Right ventricle myocardium inferior (tissue), 1 donor: ENCODE data around the gene C1orf141. TPM values are rescaled to one million over a fixed set of nuclear protein-coding genes. Genes with fewer than 3 reads are reported as not detected.
"Not testable (repeated sequence)": the region's sequence is repeated elsewhere in the genome, so short reads cannot be mapped to it uniquely, and the experiment has no call there.

ENCODE experiments used
- ATAC-seq: fragments of 200-7000 bp; cut with Tn5 transposase; one replicate; pipeline ENCODE4 v1.9.1; 2020; ENCODE audit warnings: mild to moderate bottlenecking, moderate library complexity
- DNase-seq: peaks from one replicate; pipeline ENCODE4 v3.0.0; 2021; ENCODE audit errors: missing footprints
- intact Hi-C: fragments of 100-400 bp; cut with DNase I; formaldehyde crosslinking; loops from one replicate; pipeline ENCODE4 v1.11.0; 2022
- total RNA-seq: library from RNA; stranded (reverse); fragmentation: NEBNext Ultra II Directional; extraction: Animal tissue kit (Norgen Biotek cat#: 25700); gene quantifications from one replicate; pipeline ENCODE4 v1.2.1, GENCODE V29; 2021
- donor health status: DM: no; HTN: yes; CAD: no; lungs with severe emphysema.

Gene C1orf141
- total RNA-seq, 1 donor from 2014 or later, result not detected

DNA sequence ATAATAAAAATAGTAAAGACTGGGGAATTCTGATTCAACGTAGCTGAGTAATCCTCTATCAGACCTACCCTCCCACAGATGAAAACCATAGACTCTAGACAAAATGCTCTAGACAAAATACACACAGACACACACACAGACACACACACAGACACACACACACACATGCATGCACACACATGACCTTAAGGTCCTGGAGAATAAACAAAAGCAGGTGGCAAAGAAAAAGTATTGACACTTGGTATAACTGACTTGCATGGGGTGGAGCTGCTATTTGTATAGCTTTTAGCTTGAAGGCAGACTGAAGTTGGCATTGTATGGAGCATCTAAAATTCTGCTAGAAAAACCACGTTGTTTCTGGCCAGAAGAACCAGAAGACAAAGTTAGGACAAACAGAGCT lies 29.3 kb downstream of the C1orf141 start:
- ATAC-seq, result no peak
- intact Hi-C loops, result no loop called here
- no peak for DNase-seq

DNA sequence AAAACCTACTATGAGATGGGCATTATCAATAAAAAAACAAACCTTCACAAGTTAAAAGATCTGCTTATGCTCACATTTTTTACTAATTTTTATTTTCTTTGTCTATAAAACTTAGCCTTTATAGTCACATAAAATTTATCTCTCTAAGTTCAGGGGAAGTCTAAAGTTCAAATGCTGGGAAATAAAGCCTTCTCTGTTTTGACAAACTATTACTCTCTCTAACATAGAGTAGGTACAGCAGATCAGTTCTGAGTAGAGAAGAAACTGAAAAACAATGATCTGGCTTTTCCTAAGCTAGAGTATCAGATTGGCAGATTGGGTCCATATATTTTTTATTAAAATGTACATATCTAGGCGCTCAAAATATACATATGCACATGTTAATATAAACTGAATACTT lies 31.2 kb downstream of the C1orf141 start:
- no peak for ATAC-seq
- DNase-seq, result no peak
- intact Hi-C loops, result no loop called here

DNA sequence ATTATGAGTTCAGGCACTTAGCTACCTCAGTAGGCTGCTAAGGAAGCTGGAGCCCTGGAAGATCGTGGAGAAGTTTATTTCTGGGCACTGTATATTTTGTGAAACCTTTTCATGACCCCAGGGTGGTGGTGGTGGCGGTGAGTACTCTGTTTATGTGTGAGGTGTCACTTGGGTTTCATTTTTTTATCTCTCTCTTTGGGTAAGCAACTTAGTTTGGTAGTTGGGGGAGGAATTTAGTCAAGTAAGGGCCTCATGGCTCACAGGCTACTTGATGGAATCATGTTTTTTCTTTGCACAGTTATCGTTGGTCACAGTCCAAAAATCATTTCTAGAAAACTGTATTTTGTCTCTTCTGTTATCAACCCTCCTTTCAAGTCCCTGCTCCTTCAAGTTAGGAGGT lies 33.9 kb downstream of the C1orf141 start:
- ATAC-seq, result no peak

DNA sequence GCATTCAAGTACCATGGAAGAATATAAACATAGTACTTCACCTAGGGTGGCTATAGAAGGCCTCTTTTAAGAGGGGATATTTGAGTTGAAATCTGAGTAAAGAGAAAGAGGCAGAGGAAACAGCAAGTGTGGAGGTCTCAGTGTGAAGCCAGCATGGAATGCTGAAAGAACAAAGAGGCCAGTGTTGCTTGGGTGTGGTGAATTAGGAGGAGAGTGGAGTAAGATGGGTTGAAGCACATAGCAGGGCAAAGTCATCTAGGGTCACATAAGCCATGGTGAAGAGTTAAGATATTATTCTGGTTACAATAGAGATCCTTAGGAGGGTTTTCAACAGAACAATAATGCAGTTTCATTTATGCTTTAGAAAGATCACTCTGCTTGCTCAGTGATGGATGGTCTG lies 37.5 kb downstream of the C1orf141 start:
- ATAC-seq (no peak), DNase-seq (no peak)
- intact Hi-C loops, result no loop called here

More for the DNA sequence above, 33.9 kb downstream of the C1orf141 start:
- intact Hi-C loops, result no loop called here
- DNase-seq, result no peak

DNA sequence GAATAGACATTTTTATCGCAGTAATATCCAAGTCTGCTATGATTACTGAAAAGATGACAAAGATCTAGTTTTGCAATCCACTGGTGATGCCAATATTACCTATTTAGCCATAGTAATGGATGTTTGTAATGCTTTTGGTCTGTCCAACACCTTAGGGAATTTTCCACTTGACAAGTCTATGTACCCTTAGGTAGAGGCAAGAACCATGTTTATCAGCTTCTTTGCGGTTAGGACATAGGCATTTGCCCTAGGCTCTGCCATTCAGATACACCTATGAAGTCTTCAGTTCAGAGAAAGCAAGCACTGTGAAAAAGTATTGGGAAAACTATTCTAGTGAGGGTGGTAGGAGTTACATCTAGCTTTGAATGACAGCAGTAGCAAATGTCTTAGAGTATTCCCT lies 40.6 kb downstream of the C1orf141 start:
- DNase-seq (no peak), ATAC-seq (no peak)
- intact Hi-C loops, result no loop called here

DNA sequence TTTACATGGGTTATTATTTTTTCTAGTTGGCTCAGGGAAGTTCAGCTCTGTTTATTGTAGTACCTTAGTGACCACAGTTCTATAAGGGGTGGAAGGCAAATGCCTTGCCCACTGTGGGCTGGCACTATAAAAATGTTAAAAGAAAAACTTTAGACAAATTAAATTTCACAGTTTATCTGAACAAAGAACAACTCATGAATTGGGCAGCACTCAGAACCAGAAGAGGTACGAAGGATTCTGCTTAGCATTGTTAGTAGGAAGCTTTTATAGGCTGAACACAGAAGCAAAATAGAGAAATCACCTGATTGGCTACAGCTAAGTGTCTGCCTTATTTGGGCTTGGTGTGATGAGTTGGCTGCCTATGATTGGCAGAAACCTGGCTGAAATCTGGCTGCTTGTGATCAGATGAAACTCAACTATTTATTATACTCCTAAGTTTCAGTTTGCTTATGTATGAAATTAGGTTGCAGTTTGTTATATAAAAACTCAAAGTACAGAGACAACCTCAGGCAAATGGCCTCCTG lies 45.0 kb downstream of the C1orf141 start:
- intact Hi-C loops, result no loop called here
- ATAC-seq, result no peak
- DNase-seq, result no peak

DNA sequence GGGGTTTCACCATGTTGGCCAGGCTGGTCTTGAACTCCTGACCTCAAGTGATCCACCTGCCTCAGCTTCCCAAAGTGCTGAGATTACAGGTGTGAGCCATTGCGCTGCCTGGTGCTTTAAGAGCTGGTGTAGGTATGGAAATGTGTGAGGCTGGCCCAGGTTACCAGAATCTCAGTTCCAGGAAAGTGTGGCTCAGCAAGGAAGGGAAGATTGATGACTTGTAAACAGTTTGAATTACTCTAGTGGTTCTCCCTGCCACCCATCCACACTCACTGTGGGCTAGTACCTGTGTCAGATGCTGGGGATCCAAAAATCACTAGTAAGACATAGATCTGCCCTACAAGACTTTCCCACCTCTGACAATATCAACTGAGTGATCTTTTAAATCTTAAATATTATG lies 46.3 kb downstream of the C1orf141 start:
- DNase-seq (no peak), ATAC-seq (no peak)
- intact Hi-C loops, result no loop called here

DNA sequence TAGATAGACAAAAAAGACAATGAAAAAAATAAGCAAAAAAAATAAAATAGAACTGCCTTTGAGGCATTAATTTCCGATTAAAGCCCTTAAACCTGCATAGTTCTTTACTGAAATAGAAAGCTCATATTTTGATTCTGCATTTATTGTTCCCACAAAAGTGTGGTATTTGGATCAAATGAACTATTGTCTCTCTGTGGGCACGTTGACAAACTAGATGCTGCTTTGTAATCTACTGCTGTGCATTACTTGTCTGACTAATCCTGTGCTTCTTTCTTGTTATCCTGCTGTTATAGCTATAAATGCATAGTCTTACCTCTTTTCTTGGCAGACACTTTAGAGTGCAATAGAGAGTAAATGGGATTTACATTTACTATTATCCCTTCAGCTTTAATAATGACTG lies 49.4 kb downstream of the C1orf141 start:
- intact Hi-C loops, result no loop called here
- DNase-seq (no peak), ATAC-seq (no peak)

DNA sequence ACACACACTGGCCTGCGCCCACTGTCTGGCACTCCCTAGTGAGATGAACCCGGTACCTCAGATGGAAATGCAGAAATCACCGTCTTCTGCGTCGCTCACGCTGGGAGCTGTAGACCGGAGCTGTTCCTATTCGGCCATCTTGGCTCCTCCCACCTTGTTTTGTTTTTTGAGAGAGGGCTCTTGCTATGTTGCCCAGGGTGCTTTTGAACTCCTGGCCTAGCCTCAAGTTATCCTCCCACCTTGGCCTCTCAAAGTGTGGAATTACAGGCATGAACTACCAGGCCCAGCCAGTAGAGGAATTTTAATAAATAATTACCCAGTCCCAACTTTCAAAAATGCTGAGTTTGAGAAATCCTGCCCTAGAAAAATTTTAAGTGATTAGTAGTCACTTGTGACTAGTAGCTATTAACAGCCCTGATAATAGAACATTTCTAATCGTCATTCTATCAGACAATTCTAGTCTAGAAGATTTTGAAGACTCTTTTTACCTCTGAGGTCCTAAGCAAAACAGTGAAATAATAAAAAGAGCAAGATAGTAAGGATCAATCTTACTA lies 49.9 kb downstream of the C1orf141 start:
- DNase-seq (no peak), ATAC-seq (no peak)
- intact Hi-C loops, result no loop called here

DNA sequence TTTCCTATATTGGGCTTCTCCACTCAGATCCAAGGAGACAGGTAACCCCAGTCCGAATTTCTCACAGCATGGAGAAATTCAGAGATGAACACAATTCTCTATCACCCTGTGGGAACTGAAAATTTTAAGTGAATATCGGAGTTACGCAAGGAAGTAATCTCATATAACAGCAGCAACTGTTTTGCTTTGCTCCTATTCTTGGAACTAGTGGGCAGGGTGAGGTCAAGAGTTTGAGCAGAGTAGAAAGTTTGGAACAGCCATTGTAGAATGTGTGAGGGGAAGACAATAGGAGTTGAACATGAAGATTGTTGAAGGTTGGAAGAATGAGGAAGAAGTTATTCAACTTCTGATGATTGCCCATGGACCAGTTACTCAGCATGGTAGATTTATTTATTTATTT lies 56.5 kb downstream of the C1orf141 start:
- no peak for ATAC-seq
- intact Hi-C loops, result no loop called here
- no peak for DNase-seq

DNA sequence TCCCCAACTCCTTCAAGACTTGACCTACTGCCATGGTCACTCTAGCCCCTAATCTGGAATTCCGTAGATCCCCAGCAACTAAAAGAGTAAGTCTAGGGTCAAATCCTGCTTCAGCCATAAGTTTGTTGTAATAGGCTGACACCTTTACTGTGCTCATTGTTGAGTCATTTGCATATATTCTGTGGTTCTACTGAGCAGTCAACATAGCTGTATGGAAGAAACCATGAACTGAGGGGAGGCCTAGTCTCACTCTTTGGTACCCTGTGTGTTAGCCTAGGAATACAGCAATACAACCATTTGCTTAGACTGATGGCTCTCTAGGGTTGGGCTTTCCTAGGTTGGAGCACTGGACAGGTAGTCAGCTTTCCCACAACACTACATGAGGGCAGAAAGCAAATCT lies 57.2 kb downstream of the C1orf141 start:
- intact Hi-C loops, result no loop called here
- ATAC-seq (no peak), DNase-seq (no peak)

DNA sequence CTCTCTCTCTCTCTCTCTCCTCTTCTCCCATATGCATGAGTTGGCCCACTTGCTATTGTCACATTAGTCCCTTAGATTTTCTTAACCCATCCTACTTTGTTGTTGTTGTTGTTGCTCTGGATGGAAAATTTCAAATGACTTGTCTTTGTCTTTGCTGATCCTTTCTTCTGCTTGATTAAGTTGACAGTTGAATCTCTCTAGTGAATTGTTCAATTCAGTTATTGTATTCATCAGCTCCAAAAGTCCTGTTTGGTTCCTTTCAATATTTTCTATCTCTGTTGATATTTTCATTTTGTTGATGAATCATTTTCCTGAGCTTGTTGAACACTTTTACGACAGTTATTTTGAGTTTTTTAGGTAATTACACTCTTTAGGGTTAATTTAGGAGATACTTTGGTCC lies 62.0 kb downstream of the C1orf141 start:
- ATAC-seq, result no peak
- intact Hi-C loops, result no loop called here
- no peak for DNase-seq

DNA sequence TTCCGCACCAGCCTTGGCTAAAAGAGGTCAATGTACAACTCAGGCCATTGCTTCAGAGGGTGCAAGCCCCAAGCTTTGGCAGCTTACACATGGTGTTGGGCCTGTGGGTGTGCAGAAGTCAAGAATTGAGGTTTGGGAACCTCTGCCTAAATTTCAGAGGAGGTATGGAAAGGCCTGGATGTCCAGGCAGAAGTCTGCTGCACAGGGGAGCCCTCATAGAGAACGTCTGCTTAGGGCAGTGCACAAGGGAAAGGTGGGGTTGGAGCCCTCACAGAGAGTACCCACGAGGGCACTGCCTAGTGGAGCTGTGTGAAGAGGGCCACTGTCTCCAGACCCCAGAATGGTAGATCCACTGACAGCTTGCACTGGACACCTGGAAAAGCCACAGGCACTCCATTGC lies 67.1 kb downstream of the C1orf141 start:
- intact Hi-C loops, DNase-seq, ATAC-seq: not testable (repeated sequence)

DNA sequence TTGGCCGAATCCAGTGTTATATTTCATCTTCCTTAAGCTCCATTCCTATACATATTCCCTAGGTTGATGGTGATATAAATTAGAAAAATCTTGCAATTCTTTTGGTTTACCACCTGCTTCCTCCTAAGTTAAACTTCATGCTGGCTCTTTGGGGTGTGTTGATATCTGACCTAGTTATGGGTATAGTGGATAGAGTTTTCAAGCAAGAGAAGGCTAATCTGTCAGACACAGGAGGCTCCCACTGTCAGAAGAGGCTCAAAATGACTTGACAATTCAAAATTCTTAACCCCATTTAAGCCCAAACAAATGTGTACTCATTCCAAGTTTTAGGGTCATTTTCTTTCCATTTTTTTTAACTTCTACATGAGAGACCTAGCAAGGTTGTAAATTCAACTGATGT lies 72.4 kb downstream of the C1orf141 start:
- intact Hi-C loops, result no loop called here
- DNase-seq (no peak), ATAC-seq (no peak)

DNA sequence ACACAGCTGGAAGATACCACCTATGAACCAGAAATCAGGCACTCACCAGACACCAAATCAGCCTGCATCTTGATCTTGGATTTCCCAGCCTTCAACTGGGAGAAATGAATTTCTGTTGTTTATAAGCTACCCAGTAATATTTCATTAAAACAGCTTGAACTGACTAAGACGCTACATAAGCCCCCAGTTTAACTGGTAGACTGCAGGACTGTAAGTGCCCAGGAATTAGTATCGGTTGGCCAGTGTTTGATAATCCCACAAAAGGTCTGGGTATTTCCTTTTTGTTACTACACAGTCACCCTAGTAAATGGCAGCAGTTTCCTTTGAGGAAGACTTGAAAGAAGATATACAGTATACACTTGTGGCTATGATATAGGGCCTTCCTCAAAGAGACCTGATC lies 73.5 kb downstream of the C1orf141 start:
- no peak for ATAC-seq
- DNase-seq, result no peak
- intact Hi-C loops, result no loop called here

DNA sequence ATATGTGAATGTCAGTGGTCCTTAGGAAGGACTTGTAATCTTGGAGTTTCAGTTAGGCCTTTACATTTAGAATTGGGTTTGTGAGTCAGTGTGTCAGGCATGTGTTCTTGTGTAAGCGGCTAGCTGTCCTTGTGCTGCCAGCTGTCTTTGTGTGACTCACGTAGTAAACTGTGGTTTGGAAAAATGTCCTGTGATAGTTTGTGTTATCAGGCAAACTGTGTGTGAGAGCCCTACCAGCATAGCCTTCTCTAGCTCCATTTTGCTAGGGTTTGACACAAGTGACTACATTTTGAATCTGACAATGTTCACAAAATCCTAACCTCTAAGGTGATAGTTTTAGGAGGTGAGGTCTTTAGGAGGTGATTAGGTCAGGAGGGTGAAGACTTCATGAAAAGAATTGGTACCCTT lies 74.0 kb downstream of the C1orf141 start:
- no peak for ATAC-seq
- intact Hi-C loops, result no loop called here
- DNase-seq, result no peak

DNA sequence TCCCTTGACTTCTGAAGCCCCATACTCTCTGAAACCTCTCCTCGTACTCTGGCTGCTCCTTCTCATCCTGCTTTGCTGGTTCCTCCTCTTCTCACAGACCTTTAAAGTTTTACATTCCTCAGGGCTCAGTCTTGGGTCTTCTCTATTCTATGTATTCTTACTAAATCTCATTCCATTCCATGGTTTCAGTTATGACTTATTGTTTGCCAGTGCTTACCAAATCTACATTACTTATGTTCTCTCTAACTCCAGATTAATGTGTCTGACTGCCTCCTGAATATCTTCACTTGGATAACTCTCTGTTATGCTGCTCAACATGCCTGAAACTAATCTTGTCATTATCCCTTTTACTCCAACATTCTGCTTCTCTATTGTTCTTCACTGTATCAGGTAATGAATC lies 75.4 kb downstream of the C1orf141 start:
- ATAC-seq, result no peak
- intact Hi-C loops, result no loop called here
- no peak for DNase-seq

DNA sequence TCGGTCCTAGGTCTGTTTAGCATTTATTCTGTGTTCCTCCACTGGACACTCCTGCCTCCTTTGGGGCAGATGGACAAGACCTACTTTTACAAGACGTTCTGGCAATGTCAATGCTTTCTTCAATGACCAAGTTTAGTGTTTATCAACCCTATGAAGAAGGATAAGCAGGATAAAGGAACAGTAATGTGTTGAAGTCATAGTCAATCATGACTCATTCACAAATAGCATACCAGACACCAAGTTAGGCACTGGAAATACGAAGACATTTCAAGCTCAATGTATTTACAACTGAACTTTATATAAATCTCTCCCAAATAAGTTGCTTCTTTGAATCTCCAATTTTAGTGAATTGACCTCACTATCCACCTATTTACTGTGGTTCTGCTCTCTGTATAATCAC lies 76.0 kb downstream of the C1orf141 start:
- DNase-seq (no peak), ATAC-seq (no peak)
- intact Hi-C loops, result no loop called here

DNA sequence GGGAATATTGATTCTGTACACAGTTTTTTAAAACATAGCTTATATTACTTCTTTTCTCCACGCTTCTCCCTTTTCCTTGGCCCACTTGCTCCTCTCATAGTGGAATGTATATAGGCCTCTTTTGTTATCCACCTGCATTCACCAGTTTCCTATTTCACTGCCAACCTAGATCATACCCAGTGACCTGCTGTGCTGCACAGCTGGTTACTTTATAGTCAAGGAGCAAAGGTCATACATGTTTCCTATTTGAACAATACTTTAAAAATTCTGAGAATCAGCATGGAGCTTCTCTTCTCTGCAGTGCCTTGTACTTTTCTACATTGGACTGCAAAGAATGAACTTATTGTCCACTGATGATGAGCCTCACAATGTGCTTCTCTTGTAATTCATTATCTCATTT lies 76.5 kb downstream of the C1orf141 start:
- no peak for DNase-seq
- ATAC-seq, result no peak
- intact Hi-C loops, result no loop called here

DNA sequence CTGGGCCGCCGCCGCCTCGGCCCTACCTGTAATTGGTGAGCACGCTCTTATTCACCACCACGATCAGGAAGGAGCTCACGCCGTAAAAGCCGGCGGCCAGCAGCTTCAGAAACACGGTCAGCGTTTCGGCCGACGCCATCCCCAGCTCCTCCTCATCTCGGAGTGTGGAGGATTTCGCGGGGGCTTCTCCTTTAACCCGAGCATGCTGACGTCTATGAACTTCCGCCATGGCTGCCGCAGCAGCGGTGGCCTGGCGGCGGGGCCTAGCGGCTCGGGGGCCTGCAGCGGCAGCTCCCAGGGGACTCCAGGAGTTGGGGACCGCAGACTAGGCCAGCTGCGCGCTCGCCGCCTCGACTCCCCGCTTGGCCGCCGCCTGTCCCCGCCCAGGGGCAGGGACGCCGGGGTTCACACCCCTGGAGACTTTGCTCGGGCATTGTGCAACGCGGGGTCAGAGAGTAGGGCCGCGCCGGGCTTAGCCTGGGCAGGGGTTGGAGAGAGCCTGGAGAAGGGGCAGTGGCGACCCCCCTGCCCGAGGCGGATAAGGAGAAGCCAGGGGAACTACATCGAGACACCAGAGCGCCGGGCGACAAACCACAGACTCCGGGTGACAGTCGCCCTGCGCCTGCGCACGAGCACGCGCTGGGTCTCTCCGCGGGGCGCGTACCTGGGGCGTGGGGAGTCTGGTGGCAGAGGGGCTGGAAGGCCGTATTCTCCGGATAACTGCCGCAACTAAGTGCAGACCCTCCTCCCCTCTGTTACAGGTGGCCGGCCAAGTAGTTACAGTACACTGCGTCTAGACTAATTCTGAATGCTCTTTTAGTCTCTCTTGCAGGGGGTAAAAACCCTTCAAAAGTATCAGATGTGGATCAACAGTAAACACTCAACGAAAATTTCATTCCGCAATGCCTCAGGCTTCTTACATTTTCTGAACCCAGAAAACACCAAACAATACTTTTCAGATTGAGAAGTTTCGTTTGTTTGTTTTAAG lies 80.7 kb downstream of the C1orf141 start, which contains the start of gene SLC35D1:
SLC35D1 (minus strand) TSS at position 364 of the 988 bp plus-strand sequence; CDS start at position 229, 135 bp downstream.
- DNase-seq (peak; percentile 89), ATAC-seq (peak; percentile 89)
- intact Hi-C loops, result loop anchor here (5.0 kb wide), 3 partner anchors 52 to 127 kb away; no protein-coding TSS in a partner anchor
